HEK293 (cell line): Measurements from ENCODE around the gene TPST1.

ENCODE experiments used
- CTCF ChIA-PET: fragments of 350-600 bp; formaldehyde crosslinking; extraction: SDS; loops from one replicate; lab custom pipeline; 2021; ENCODE audit warnings: antibody characterized with exemption; lab: Yijun Ruan, JAX
- POLR2A ChIA-PET: fragments of 300-600 bp; formaldehyde crosslinking; extraction: SDS; loops from one replicate; lab custom pipeline; 2020; ENCODE audit warnings: antibody characterized with exemption, inconsistent platforms; lab: Yijun Ruan, JAX
- H3K27ac ChIP-seq: fragments of 200-500 bp; sonication (Bioruptor generic); 2 replicates; pipeline ENCODE4 v1.5.1; 2014; ENCODE audit warnings: low read depth, low read length, control low read depth, inconsistent platforms; ENCODE audit errors: extremely low read depth
- H3K36me3 ChIP-seq, 2 experiments: fragments of 200-500 bp in 1 of 2; sonication (Bioruptor generic) in 1 of 2; 1 replicate in 1 of 2; 2 replicates in 1 of 2; pipeline ENCODE4 v1.5.1; 2014 to 2017; ENCODE audit warnings: inconsistent platforms in 2 of 2, low read length in 2 of 2; ENCODE audit not compliant: control insufficient read depth in 2 of 2, insufficient read depth in 1 of 2
- H3K4me1 ChIP-seq: fragments of 200-500 bp; sonication (Bioruptor generic); 2 replicates; pipeline ENCODE4 v1.5.1; 2014; ENCODE audit warnings: mild to moderate bottlenecking, low read length, inconsistent platforms; ENCODE audit not compliant: control insufficient read depth, insufficient read depth
- H3K4me3 ChIP-seq: 2 replicates; pipeline ENCODE4 v1.5.1; 2011; ENCODE audit warnings: low read depth, mild to moderate bottlenecking, control low read depth, low read length, moderate library complexity
- H3K9me3 ChIP-seq: fragments of 200-500 bp; sonication (Bioruptor generic); 2 replicates; pipeline ENCODE4 v1.5.1; 2014; ENCODE audit warnings: low read depth, low read length, inconsistent platforms; ENCODE audit not compliant: control insufficient read depth, insufficient read depth
- ATF2 ChIP-seq: fragments of 450-650 bp; formaldehyde crosslinking; IDR thresholded peaks from 2 replicates; pipeline ENCODE4 v1.5.1; 2016; ENCODE audit warnings: missing biosample characterization, missing genetic modification characterization, low read depth
- KLF16 ChIP-seq: fragments of 450-650 bp; formaldehyde crosslinking; IDR thresholded peaks from 2 replicates; pipeline ENCODE4 v1.5.1; 2017; ENCODE audit warnings: missing biosample characterization, missing genetic modification characterization
- KLF8 ChIP-seq: fragments of 450-650 bp; formaldehyde crosslinking; IDR thresholded peaks from 2 replicates; pipeline ENCODE4 v1.5.1; 2016; ENCODE audit warnings: missing biosample characterization, missing genetic modification characterization
- MYNN ChIP-seq: fragments of 450-650 bp; formaldehyde crosslinking; IDR thresholded peaks from 2 replicates; pipeline ENCODE4 v1.5.1; 2016; ENCODE audit warnings: missing biosample characterization, missing genetic modification characterization, borderline replicate concordance
- OSR2 ChIP-seq: fragments of 450-650 bp; formaldehyde crosslinking; IDR thresholded peaks from 2 replicates; pipeline ENCODE4 v1.5.1; 2016; ENCODE audit warnings: missing biosample characterization, missing genetic modification characterization
- SALL2 ChIP-seq: fragments of 450-650 bp; formaldehyde crosslinking; IDR thresholded peaks from 2 replicates; pipeline ENCODE4 v1.5.0; 2017; ENCODE audit warnings: missing biosample characterization, mild to moderate bottlenecking, missing genetic modification characterization, borderline replicate concordance
- ZNF133 ChIP-seq: fragments of 450-650 bp; formaldehyde crosslinking; IDR thresholded peaks from 2 replicates; pipeline ENCODE4 v1.5.1; 2016; ENCODE audit warnings: missing biosample characterization, missing genetic modification characterization
- ZNF16 ChIP-seq: fragments of 450-650 bp; formaldehyde crosslinking; IDR thresholded peaks from 2 replicates; pipeline ENCODE4 v1.5.1; 2016; ENCODE audit warnings: low read depth, missing biosample characterization, missing genetic modification characterization
- ZNF169 ChIP-seq: fragments of 450-650 bp; formaldehyde crosslinking; IDR thresholded peaks from 2 replicates; pipeline ENCODE4 v1.5.1; 2016; ENCODE audit warnings: missing biosample characterization, missing genetic modification characterization
- ZNF24 ChIP-seq: fragments of 450-650 bp; formaldehyde crosslinking; IDR thresholded peaks from 2 replicates; pipeline ENCODE4 v1.5.1; 2016; ENCODE audit warnings: missing biosample characterization, missing genetic modification characterization
- ZNF280D ChIP-seq: fragments of 450-650 bp; formaldehyde crosslinking; IDR thresholded peaks from 2 replicates; pipeline ENCODE4 v1.5.1; 2016; ENCODE audit warnings: missing biosample characterization, missing genetic modification characterization
- ZNF394 ChIP-seq: fragments of 450-650 bp; formaldehyde crosslinking; IDR thresholded peaks from 2 replicates; pipeline ENCODE4 v1.5.1; 2016; ENCODE audit warnings: missing biosample characterization, missing genetic modification characterization, mild to moderate bottlenecking, moderate library complexity, borderline replicate concordance
- ZNF426 ChIP-seq: fragments of 450-650 bp; formaldehyde crosslinking; IDR thresholded peaks from 2 replicates; pipeline ENCODE4 v1.5.1; 2017; ENCODE audit warnings: missing biosample characterization, missing genetic modification characterization, mild to moderate bottlenecking, inconsistent platforms, moderate library complexity
- ZNF530 ChIP-seq: fragments of 450-650 bp; formaldehyde crosslinking; IDR thresholded peaks from 2 replicates; pipeline ENCODE4 v1.5.1; 2016; ENCODE audit warnings: low read depth, missing biosample characterization, missing genetic modification characterization
- ZNF571 ChIP-seq: fragments of 450-650 bp; formaldehyde crosslinking; IDR thresholded peaks from 2 replicates; pipeline ENCODE4 v1.5.0; 2017; ENCODE audit warnings: missing biosample characterization, missing genetic modification characterization
- ZNF654 ChIP-seq: fragments of 450-650 bp; formaldehyde crosslinking; IDR thresholded peaks from 2 replicates; pipeline ENCODE4 v1.5.1; 2016; ENCODE audit warnings: low read depth, missing biosample characterization, missing genetic modification characterization
- ZNF837 ChIP-seq: fragments of 450-650 bp; formaldehyde crosslinking; IDR thresholded peaks from 2 replicates; pipeline ENCODE4 v1.5.1; 2016; ENCODE audit warnings: missing biosample characterization, missing genetic modification characterization
- ZSCAN16 ChIP-seq: fragments of 450-650 bp; formaldehyde crosslinking; IDR thresholded peaks from 2 replicates; pipeline ENCODE4 v1.5.1; 2016; ENCODE audit warnings: missing biosample characterization, missing genetic modification characterization
- ZSCAN4 ChIP-seq: fragments of 450-650 bp; formaldehyde crosslinking; IDR thresholded peaks from 2 replicates; pipeline ENCODE4 v1.5.1; 2017; ENCODE audit warnings: missing biosample characterization, missing genetic modification characterization
- TF ChIP-seq, protein P1 (sequence below): fragments of 450-650 bp; formaldehyde crosslinking; IDR thresholded peaks from 2 replicates; pipeline ENCODE4 v1.5.1; 2016; ENCODE audit warnings: missing biosample characterization, missing genetic modification characterization
- TF ChIP-seq, protein P2 (sequence below): fragments of 450-650 bp; formaldehyde crosslinking; IDR thresholded peaks from 2 replicates; pipeline ENCODE4 v1.5.1; 2016; ENCODE audit warnings: missing biosample characterization, missing genetic modification characterization

The TPST1 gene

GRCh38 chr7:66301249-66301648, 96.1 kb downstream of the TPST1 start:
- POLR2A ChIA-PET, result no interaction called here
- no peak overlapping the region for H3K4me3 ChIP-seq
- 0 out of 2 replicates have a peak, but pooled peaks cover 2% of the 10 kb centered on the region for H3K4me1 ChIP-seq
- H3K27ac ChIP-seq, result no peak overlapping the region
- no peaks in the 10 kb centered on the region for H3K36me3 ChIP-seq
- no peaks in the 10 kb centered on the region for H3K9me3 ChIP-seq
- CTCF ChIA-PET, result interaction anchor here (0.6 kb wide), 1 partner anchor 32 kb away, joined by 3 read pairs; no protein-coding TSS in a partner anchor
- TF ChIP-seq OSR2 (tag by site-specific recombination) (no peak), SALL2 (no peak), ZNF426 (tag by site-specific recombination) (no peak), ZNF133 (tag by site-specific recombination) (no peak), ZNF571 (tag by site-specific recombination) (no peak), ZSCAN16 (tag by site-specific recombination) (no peak), ZNF837 (tag by site-specific recombination) (no peak), ZNF169 (tag by site-specific recombination) (no peak), ZNF394 (tag by site-specific recombination) (no peak), ZNF16 (no peak), ZNF24 (tag by site-specific recombination) (no peak), KLF8 (no peak), ZNF280D (tag by site-specific recombination) (no peak)
- TF ChIP-seq, protein P1, sequence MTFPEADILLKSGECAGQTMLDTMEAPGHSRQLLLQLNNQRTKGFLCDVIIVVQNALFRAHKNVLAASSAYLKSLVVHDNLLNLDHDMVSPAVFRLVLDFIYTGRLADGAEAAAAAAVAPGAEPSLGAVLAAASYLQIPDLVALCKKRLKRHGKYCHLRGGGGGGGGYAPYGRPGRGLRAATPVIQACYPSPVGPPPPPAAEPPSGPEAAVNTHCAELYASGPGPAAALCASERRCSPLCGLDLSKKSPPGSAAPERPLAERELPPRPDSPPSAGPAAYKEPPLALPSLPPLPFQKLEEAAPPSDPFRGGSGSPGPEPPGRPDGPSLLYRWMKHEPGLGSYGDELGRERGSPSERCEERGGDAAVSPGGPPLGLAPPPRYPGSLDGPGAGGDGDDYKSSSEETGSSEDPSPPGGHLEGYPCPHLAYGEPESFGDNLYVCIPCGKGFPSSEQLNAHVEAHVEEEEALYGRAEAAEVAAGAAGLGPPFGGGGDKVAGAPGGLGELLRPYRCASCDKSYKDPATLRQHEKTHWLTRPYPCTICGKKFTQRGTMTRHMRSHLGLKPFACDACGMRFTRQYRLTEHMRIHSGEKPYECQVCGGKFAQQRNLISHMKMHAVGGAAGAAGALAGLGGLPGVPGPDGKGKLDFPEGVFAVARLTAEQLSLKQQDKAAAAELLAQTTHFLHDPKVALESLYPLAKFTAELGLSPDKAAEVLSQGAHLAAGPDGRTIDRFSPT (tag by site-specific recombination), result no peak

- Histone ChIP-seq H3K36me3 (no peaks in the 10 kb centered on the region), H3K27ac (no peak overlapping the region), H3K4me3 (no peak overlapping the region), H3K4me1 (0 out of 2 replicates have a peak, but pooled peaks cover 3% of the 10 kb centered on the region), H3K9me3 (no peaks in the 10 kb centered on the region)
- CTCF ChIA-PET, result interaction anchor here (0.6 kb wide), 1 partner anchor 32 kb away, joined by 3 read pairs; no protein-coding TSS in a partner anchor
- POLR2A ChIA-PET, result no interaction called here
- TF ChIP-seq ZNF169 (tag by site-specific recombination), result no peak
- no peak for TF ChIP-seq ZSCAN4 (tag by site-specific recombination)
Observed at GRCh38 chr7:66301737-66302136, 96.6 kb downstream of the TPST1 start.

- CTCF ChIA-PET, result no interaction called here
- Histone ChIP-seq H3K4me3 (no peak overlapping the region), H3K27ac (no peak overlapping the region), H3K4me1 (0 out of 2 replicates have a peak, but pooled peaks cover 3% of the 10 kb centered on the region), H3K9me3 (no peaks in the 10 kb centered on the region), H3K36me3 (no peaks in the 10 kb centered on the region)
- POLR2A ChIA-PET, result no interaction called here
- no peak for TF ChIP-seq ZNF530
- no peak for TF ChIP-seq MYNN (tag by site-specific recombination)
- no peak for TF ChIP-seq KLF16
- no peak for TF ChIP-seq ZNF654 (tag by site-specific recombination)
- TF ChIP-seq ATF2 (tag by site-specific recombination), result no peak
- TF ChIP-seq, protein P2, sequence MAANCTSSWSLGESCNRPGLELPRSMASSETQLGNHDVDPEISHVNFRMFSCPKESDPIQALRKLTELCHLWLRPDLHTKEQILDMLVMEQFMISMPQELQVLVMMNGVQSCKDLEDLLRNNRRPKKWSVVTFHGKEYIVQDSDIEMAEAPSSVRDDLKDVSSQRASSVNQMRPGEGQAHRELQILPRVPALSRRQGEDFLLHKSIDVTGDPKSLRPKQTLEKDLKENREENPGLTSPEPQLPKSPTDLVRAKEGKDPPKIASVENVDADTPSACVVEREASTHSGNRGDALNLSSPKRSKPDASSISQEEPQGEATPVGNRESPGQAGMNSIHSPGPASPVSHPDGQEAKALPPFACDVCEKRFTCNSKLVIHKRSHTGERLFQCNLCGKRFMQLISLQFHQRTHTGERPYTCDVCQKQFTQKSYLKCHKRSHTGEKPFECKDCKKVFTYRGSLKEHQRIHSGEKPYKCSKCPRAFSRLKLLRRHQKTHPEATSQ, result no peak
Observed at GRCh38 chr7:66303454-66304155, 98.5 kb downstream of the TPST1 start.
